Right lobe of liver (tissue), 6 donors: ENCODE data around the gene NEK1. TPM values are rescaled to one million over a fixed set of nuclear protein-coding genes. Genes with fewer than 3 reads are reported as not detected.
A peak's percentile ranks its signal among the peaks of the same experiment; 100 is the strongest.

Experiments
- ATAC-seq, 4 donors: fragments of 200-7000 bp; cut with Tn5 transposase; one replicate each; pipeline ENCODE4 v1.9.1; 2020; ENCODE audit warnings: mild to moderate bottlenecking in 4 of 4, moderate library complexity in 4 of 4
- DNase-seq, 3 donors: peaks; one replicate each; pipeline ENCODE4 v3.0.0-alpha.2; 2020
- H3K27ac ChIP-seq, 3 donors: fragments of 200-600 bp; one replicate each; pipeline ENCODE4 v1.8.0; 2022
- H3K27me3 ChIP-seq, 2 donors: fragments of 200-600 bp; one replicate each; pipeline ENCODE4 v1.8.0; 2022
- H3K36me3 ChIP-seq, 4 donors: fragments of 200-600 bp; sonication (generic) in 1 of 4; one replicate each; pipeline versions ENCODE4 v1.5.1 to v1.8.0; 2017 to 2022; ENCODE audit warnings: control low read depth in 1 of 4
- H3K4me1 ChIP-seq, 4 donors: fragments of 200-600 bp; sonication (generic) in 1 of 4; one replicate each; pipeline versions ENCODE4 v1.5.1 to v1.8.0; 2017 to 2022; ENCODE audit warnings: control low read depth in 1 of 4
- H3K4me3 ChIP-seq, 3 donors: fragments of 200-600 bp; one replicate each; pipeline ENCODE4 v1.8.0; 2022
- H3K9me3 ChIP-seq, 4 donors: fragments of 200-600 bp; sonication (generic) in 1 of 4; one replicate each; pipeline versions ENCODE4 v1.5.1 to v1.8.0; 2017 to 2022; ENCODE audit warnings: control low read depth in 1 of 4
- CTCF ChIP-seq, 4 donors: fragments of 200-600 bp in 3 of 4; fragments of 450-650 bp in 1 of 4; IDR thresholded peaks; one replicate each; pipeline versions ENCODE4 v1.5.1 to v1.8.0; 2016 to 2022; ENCODE audit warnings: antibody characterized with exemption in 4 of 4, mild to moderate bottlenecking in 2 of 4
- POLR2A ChIP-seq: fragments of 450-650 bp; IDR thresholded peaks from one replicate; pipeline ENCODE4 v1.6.1; 2017; ENCODE audit warnings: antibody characterized with exemption, mild to moderate bottlenecking
- WGBS: methylation state at CpG from one replicate; pipeline ENCODE4 v1.1.6; 2018; ENCODE audit warnings: low coverage, low lambda C conversion rate; ENCODE audit not compliant: insufficient coverage; ENCODE audit errors: missing lambda C conversion rate; 5-methylcytosine and 5-hydroxymethylcytosine counted together
- intact Hi-C, 2 donors: fragments of 100-400 bp; cut with DNase I; formaldehyde crosslinking; loops; one replicate each; pipeline versions ENCODE4 v1.11.2 to v1.14.1; 2022
- total RNA-seq, 6 experiments: library from RNA; depleted of rRNA in 2 of 6; stranded (reverse); fragments of >200 nt in 2 of 6; fragmentation: NEBNext Ultra II Directional in 3 of 6; extraction: Animal tissue kit (Norgen Biotek cat#: 25700) in 3 of 6; gene quantifications; one replicate each; pipeline versions ENCODE4 v1.1.0 to v1.2.4, GENCODE V29; 2016 to 2023
- donor health status: DM: no; HTN: yes; CAD: no.
- donor health status: DM: no; HTN: no; CAD: no.
- donor health status: DM: no; HTN: no; CAD: no.
- donor health status: DM: no; HTN: yes; CAD: no.
- donor health status: DM: no; HTN: yes; CAD: no.

Gene NEK1
- total RNA-seq, 6 experiments from 2014 or later = 4.1 to 5.2 (median 4.5) TPM

GRCh38 chr4:169652535-169652934, 40.2 kb upstream of the NEK1 start:
- DNase-seq (no peak), ATAC-seq (no peak)
- no peaks in the 10 kb centered on the region for H3K27me3 ChIP-seq
- intact Hi-C loops = no loop called here
- H3K27ac ChIP-seq = no peak overlapping the region
- no peak overlapping the region for H3K4me3 ChIP-seq
- H3K9me3 ChIP-seq = no peaks in the 10 kb centered on the region
- peaks cover 0 to 44% (median 13%) of the 10 kb centered on the region in 4 donors for H3K4me1 ChIP-seq
- H3K36me3 ChIP-seq = no peaks in the 10 kb centered on the region
- TF ChIP-seq POLR2A = no peak
- TF ChIP-seq CTCF (IDR thresholded peaks at IDR 0.05) = no peak

- H3K27ac ChIP-seq = peak overlapping the region in 2 of 3 donors; percentile 48 to 87
- no peak overlapping the region for H3K4me3 ChIP-seq
- TF ChIP-seq POLR2A = no peak
- no peak for TF ChIP-seq CTCF (IDR thresholded peaks at IDR 0.05)
- H3K9me3 ChIP-seq = no peaks in the 10 kb centered on the region
- intact Hi-C loops = no loop called here
- no peaks in the 10 kb centered on the region for H3K27me3 ChIP-seq
- H3K4me1 ChIP-seq = peaks cover 0 to 45% (median 13%) of the 10 kb centered on the region in 4 donors
- DNase-seq (no peak), ATAC-seq (peak; percentile 88 to 94 (median 92))
- H3K36me3 ChIP-seq = no peaks in the 10 kb centered on the region
- WGBS = 30% methylated on average over 3 of the region's 3 CpGs
Measured at GRCh38 chr4:169650227-169650936, 38.0 kb upstream of the NEK1 start.

DNA sequence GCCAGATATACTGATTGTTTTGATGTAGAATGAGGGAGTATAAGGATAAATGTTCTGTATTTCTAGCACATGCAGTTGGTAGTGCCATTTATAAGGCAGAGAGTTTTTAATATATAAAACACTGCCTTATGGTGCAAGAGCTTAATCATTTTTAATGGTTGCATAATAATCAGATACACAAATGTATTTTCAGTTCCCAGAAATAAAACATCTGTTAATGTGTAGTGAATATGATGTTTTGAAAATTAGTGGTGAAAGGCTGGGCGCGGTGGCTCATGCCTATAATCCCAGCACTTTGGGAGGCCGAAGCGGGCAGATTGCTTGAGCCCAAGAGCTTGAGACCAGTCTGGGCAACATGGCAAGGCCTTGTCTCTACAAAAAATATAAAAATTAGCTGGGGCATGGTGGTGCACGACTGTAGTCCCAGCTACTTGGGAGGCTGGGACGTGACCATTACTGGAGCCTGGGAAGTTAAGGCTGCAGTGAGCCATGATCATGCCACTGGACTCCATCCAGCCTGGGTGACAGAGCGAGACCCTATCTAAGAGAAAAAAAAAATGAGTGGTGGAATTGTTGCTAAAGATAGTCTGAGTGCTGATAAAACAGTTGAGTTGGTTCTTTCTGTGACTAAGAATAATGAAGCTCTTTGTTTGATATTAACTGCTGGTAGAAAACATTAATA, 37.3 kb upstream of the NEK1 start:
- Histone ChIP-seq H3K27me3 (no peaks in the 10 kb centered on the region), H3K9me3 (no peaks in the 10 kb centered on the region), H3K27ac (peak overlapping the region in 2 of 3 donors; percentile 48 to 87), H3K4me3 (no peak overlapping the region), H3K4me1 (peaks cover 0 to 38% (median 13%) of the 10 kb centered on the region in 4 donors), H3K36me3 (no peaks in the 10 kb centered on the region)
- ATAC-seq (peak; percentile 16 to 46 (median 30)), DNase-seq (no peak)
- TF ChIP-seq CTCF (IDR thresholded peaks at IDR 0.05) = no peak
- 71% methylated on average over 7 of the region's 7 CpGs for WGBS
- intact Hi-C loops = no loop called here

GRCh38 chr4:169645627-169646026, 33.2 kb upstream of the NEK1 start:
- Histone ChIP-seq H3K9me3 (no peaks in the 10 kb centered on the region), H3K4me1 (peaks cover 0 to 16% (median 4%) of the 10 kb centered on the region in 4 donors), H3K4me3 (no peak overlapping the region), H3K36me3 (no peaks in the 10 kb centered on the region), H3K27ac (no peak overlapping the region), H3K27me3 (no peaks in the 10 kb centered on the region)
- no peak for ATAC-seq
- TF ChIP-seq CTCF (IDR thresholded peaks at IDR 0.05) = no peak
- TF ChIP-seq POLR2A = no peak
- intact Hi-C loops = no loop called here
- DNase-seq = no peak
- WGBS = 40% methylated on average over 1 of the region's 1 CpG
